Mesenchymal stem cell (in vitro differentiated cells and primary cell): Measurements from ENCODE around the gene SPECC1L.
"Not testable (repeated sequence)": the region's sequence is repeated elsewhere in the genome, so short reads cannot be mapped to it uniquely, and the experiment has no call there.

ENCODE experiments used
- DNase-seq: peaks from one replicate; pipeline ENCODE4 v3.0.0-alpha.2; 2013
- H2AFZ ChIP-seq: one replicate; pipeline ENCODE4 v1.6.1; 2013; ENCODE audit warnings: low read depth, mild to moderate bottlenecking, control low read depth, inconsistent platforms, low read length, moderate library complexity
- H2AK5ac ChIP-seq: 2 replicates; pipeline ENCODE4 v1.6.1; 2013; ENCODE audit warnings: low read length, moderate library complexity, mild to moderate bottlenecking, inconsistent platforms; ENCODE audit not compliant: severe bottlenecking
- H2BK120ac ChIP-seq: one replicate; pipeline ENCODE4 v1.6.1; 2013; ENCODE audit warnings: low read depth, mild to moderate bottlenecking, inconsistent platforms, low read length, moderate library complexity
- H2BK12ac ChIP-seq, 2 experiments: one replicate each; pipeline ENCODE4 v1.6.1; 2013; ENCODE audit warnings: inconsistent platforms in 2 of 2, low read length in 2 of 2, mild to moderate bottlenecking in 2 of 2, moderate library complexity in 2 of 2, control low read depth in 1 of 2
- H2BK15ac ChIP-seq: one replicate; pipeline ENCODE4 v1.6.1; 2013; ENCODE audit warnings: mild to moderate bottlenecking, low read depth, inconsistent platforms; ENCODE audit not compliant: poor library complexity, severe bottlenecking
- H2BK5ac ChIP-seq: 2 replicates; pipeline ENCODE4 v1.6.1; 2013; ENCODE audit warnings: low read depth, mild to moderate bottlenecking, low read length, control low read depth, inconsistent platforms; ENCODE audit not compliant: poor library complexity, severe bottlenecking
- H3K14ac ChIP-seq, 2 experiments: one replicate each; pipeline ENCODE4 v1.6.1; 2013; ENCODE audit warnings: inconsistent platforms in 2 of 2, low read length in 2 of 2, control low read depth in 1 of 2, mild to moderate bottlenecking in 1 of 2, moderate library complexity in 1 of 2
- H3K18ac ChIP-seq, 2 experiments: one replicate each; pipeline ENCODE4 v1.6.1; 2013; ENCODE audit warnings: inconsistent platforms in 2 of 2, low read length in 2 of 2, control low read depth in 1 of 2, low read depth in 1 of 2, mild to moderate bottlenecking in 1 of 2
- H3K23ac ChIP-seq, 2 experiments: one replicate each; pipeline ENCODE4 v1.6.1; 2013; ENCODE audit warnings: inconsistent platforms in 2 of 2, low read length in 2 of 2, mild to moderate bottlenecking in 2 of 2, moderate library complexity in 2 of 2, control low read depth in 1 of 2
- H3K27ac ChIP-seq: 2 replicates; pipeline ENCODE4 v1.5.1; 2013; ENCODE audit warnings: mild to moderate bottlenecking, moderate library complexity, low read length, control low read depth, inconsistent platforms; ENCODE audit not compliant: poor library complexity, severe bottlenecking
- H3K27me3 ChIP-seq, 2 experiments: 2 replicates each; pipeline versions ENCODE4 v1.6.1 to v1.7.0; 2013; ENCODE audit warnings: low read length in 2 of 2, mild to moderate bottlenecking in 2 of 2, moderate library complexity in 2 of 2, control low read depth in 1 of 2, inconsistent platforms in 1 of 2; ENCODE audit not compliant: control insufficient read depth in 1 of 2, insufficient read depth in 1 of 2
- H3K36me3 ChIP-seq, 2 experiments: 2 replicates each; pipeline versions ENCODE4 v1.6.1 to v1.7.0; 2013; ENCODE audit warnings: low read length in 2 of 2, control low read depth in 1 of 2, inconsistent platforms in 1 of 2, low read depth in 1 of 2, mild to moderate bottlenecking in 1 of 2; ENCODE audit not compliant: insufficient read depth in 2 of 2, control insufficient read depth in 1 of 2
- H3K4ac ChIP-seq, 2 experiments: one replicate each; pipeline ENCODE4 v1.6.1; 2013; ENCODE audit warnings: inconsistent platforms in 2 of 2, low read length in 2 of 2, mild to moderate bottlenecking in 2 of 2, moderate library complexity in 2 of 2, control low read depth in 1 of 2, low read depth in 1 of 2
- H3K4me1 ChIP-seq: 2 replicates; pipeline ENCODE4 v1.6.1; 2013; ENCODE audit warnings: low read depth, low read length, control low read depth; ENCODE audit not compliant: control insufficient read depth, insufficient read depth
- H3K4me2 ChIP-seq: 2 replicates; pipeline ENCODE4 v1.6.1; 2013; ENCODE audit warnings: low read length, mild to moderate bottlenecking, inconsistent platforms; ENCODE audit not compliant: poor library complexity, severe bottlenecking
- H3K4me3 ChIP-seq, 2 experiments: 2 replicates each; pipeline versions ENCODE4 v1.5.1 to v1.7.0; 2013; ENCODE audit warnings: low read length in 2 of 2, mild to moderate bottlenecking in 2 of 2, control low read depth in 1 of 2, low read depth in 1 of 2; ENCODE audit not compliant: insufficient read depth in 1 of 2
- H3K79me1 ChIP-seq: replicated peaks from 2 replicates; pipeline ENCODE4 v1.6.1; 2013; ENCODE audit warnings: mild to moderate bottlenecking, control low read depth, low read length, inconsistent platforms; ENCODE audit not compliant: poor library complexity, severe bottlenecking
- H3K9ac ChIP-seq: 2 replicates; pipeline ENCODE4 v1.7.0; 2013; ENCODE audit warnings: mild to moderate bottlenecking, low read length, moderate library complexity
- H3K9me3 ChIP-seq: 2 replicates; pipeline ENCODE4 v1.7.0; 2013; ENCODE audit warnings: mild to moderate bottlenecking, low read length; ENCODE audit not compliant: control insufficient read depth
- H4K8ac ChIP-seq: one replicate; pipeline ENCODE4 v1.6.1; 2013; ENCODE audit warnings: inconsistent platforms, mild to moderate bottlenecking, low read length, moderate library complexity
- H4K91ac ChIP-seq: one replicate; pipeline ENCODE4 v1.6.1; 2013; ENCODE audit warnings: mild to moderate bottlenecking, low read length, inconsistent platforms
- WGBS: methylation state at CpG from one replicate; pipeline ENCODE4 v1.1.7; 2013; ENCODE audit warnings: mixed read lengths; 5-methylcytosine and 5-hydroxymethylcytosine counted together

Gene SPECC1L

DNA sequence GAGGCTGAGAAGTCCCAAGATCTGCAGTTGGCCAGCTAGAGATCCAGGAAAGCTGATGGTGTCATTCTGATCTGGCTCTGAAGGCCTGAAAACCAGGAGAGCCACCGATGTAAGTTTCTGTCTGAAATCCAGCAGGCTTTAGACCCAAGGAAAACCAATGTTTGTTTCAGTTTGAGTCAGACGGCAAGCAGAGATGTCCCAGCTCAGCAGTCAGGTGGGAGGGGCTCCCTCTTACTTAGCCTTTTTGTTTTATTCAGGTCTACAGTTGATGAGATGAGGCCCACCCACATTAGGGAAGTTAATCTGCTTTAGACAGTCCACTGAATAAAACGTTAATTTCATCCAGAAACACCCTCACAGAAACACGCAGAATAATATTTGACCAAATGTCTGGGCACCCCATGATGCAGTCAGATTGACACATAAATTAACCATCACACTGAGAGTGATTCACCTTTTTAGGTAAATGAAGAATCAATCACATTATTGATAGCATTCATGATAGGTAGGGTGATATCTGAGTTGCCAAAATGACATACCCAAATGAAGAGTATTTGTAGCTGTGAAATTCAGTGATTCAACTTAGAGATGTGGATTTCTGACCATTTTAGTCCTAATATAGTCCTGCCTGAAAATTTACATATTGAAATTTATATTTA is 28.0 kb downstream of the SPECC1L start:
- not testable (repeated sequence) for H3K23ac ChIP-seq, H2BK15ac ChIP-seq, H3K4me1 ChIP-seq, H4K8ac ChIP-seq, DNase-seq, H3K4me2 ChIP-seq, H2BK120ac ChIP-seq, H3K4ac ChIP-seq, H3K79me1 ChIP-seq, H3K4me3 ChIP-seq, H3K27ac ChIP-seq, H2AFZ ChIP-seq, H3K9me3 ChIP-seq, H2BK5ac ChIP-seq, H2AK5ac ChIP-seq, H2BK12ac ChIP-seq, H3K18ac ChIP-seq, H3K27me3 ChIP-seq, H3K14ac ChIP-seq, H4K91ac ChIP-seq
- H3K9ac ChIP-seq: peak overlapping the region; percentile 30
- H3K36me3 ChIP-seq: peaks cover 0 to 14% of the 10 kb centered on the region in 2 experiments
- 89% methylated on average over 4 of the region's 4 CpGs for whole genome bisulfite sequencing

DNA sequence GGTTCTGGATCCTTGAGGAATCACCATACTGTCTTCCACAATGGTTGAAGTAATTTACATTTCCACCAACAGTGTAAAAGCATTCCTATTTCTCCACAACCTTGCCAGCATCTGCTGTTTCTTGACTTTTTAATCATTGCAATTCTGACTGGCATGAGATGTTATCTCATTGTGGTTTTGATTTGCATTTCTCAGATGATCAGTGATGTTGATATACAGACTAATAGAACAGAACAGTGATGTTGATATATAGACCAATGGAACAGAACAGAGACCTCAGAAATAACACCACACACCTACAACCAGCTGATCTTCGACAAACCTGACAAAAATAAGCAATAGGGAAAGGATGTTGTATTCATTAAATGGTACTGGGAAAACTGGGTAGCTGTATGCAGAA is 29.9 kb downstream of the SPECC1L start:
- WGBS: no CpG with 5 or more reads among the region's 1 CpG
- H3K4ac ChIP-seq, H3K9me3 ChIP-seq, H2BK12ac ChIP-seq, H4K91ac ChIP-seq, H3K27ac ChIP-seq, H2BK15ac ChIP-seq, H3K4me2 ChIP-seq, H3K23ac ChIP-seq, H3K27me3 ChIP-seq, H2BK120ac ChIP-seq, H3K14ac ChIP-seq, H3K4me3 ChIP-seq, H2BK5ac ChIP-seq, H4K8ac ChIP-seq, H3K9ac ChIP-seq, H3K18ac ChIP-seq, H2AFZ ChIP-seq, DNase-seq, H2AK5ac ChIP-seq, H3K4me1 ChIP-seq: not testable (repeated sequence)
- Histone ChIP-seq H3K36me3 (peaks cover 0 to 32% of the 10 kb centered on the region in 2 experiments), H3K79me1 (peaks cover 11% of the 10 kb centered on the region)

DNA sequence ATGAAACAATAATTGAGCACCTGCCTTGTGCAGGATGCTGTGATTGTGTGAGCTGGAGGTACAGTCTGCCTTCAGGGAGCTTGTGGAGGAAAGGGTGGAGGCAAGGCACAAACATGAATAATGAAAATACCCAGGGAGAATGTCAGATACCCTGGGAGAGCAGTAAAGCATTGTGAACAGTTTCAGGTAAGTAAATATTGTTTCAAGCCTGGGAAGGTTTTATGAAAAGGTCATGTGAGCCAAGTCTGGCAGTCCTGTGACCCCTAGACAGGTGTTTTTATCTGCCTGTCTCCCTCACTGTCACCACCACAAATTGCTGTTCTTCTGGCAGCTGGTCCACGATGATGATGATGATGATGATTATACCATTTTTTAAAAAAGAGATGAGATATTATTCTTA is 32.0 kb downstream of the SPECC1L start:
- Histone ChIP-seq H2AK5ac (peak overlapping the region; percentile 91), H3K14ac (no peak overlapping the region), H3K27ac (peak overlapping the region; percentile 25), H2BK15ac (peak overlapping the region; percentile 79), H3K4me2 (no peak overlapping the region), H3K4me1 (peaks cover 9% of the 10 kb centered on the region), H3K4me3 (no peak overlapping the region), H3K18ac (no peak overlapping the region), H4K91ac (no peak overlapping the region), H3K23ac (no peak overlapping the region), H3K36me3 (peaks cover 3 to 49% of the 10 kb centered on the region in 2 experiments), H3K9ac (no peak overlapping the region), H3K79me1 (peaks cover 20% of the 10 kb centered on the region), H3K9me3 (peaks cover 4% of the 10 kb centered on the region), H2BK120ac (no peak overlapping the region), H3K27me3 (no peaks in the 10 kb centered on the region), H2BK12ac (no peak overlapping the region), H3K4ac (no peak overlapping the region), H2BK5ac (no peak overlapping the region), H4K8ac (no peak overlapping the region), H2AFZ (no peak overlapping the region)
- no peak for DNase-seq
- WGBS: no CpG with 5 or more reads among the region's 1 CpG

DNA sequence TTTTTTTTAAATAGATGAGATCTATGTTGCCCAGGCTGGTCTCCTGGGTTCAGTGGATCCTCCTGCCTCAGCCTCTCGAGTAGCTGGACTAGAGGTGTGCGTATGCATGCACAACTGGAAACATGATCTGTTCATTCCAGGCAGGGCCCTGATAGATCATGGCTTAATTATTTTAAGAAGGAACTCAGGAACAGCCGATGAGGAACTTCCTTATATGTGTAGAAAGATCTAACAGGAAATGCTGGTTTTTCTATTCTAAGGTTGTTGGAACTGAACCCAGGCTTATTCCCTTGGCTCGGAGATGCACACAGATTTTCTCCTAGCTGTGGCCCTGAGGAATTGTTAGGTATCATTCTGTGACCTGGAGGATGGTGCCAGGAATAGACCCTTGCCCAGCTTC is 32.4 kb downstream of the SPECC1L start:
- Histone ChIP-seq H2BK12ac (no peak overlapping the region), H4K8ac (no peak overlapping the region), H2BK5ac (no peak overlapping the region), H2BK120ac (no peak overlapping the region), H3K27ac (peak overlapping the region; percentile 84), H3K9ac (no peak overlapping the region), H2AK5ac (no peak overlapping the region), H2AFZ (no peak overlapping the region), H3K23ac (no peak overlapping the region), H3K14ac (no peak overlapping the region), H3K79me1 (peaks cover 20% of the 10 kb centered on the region), H3K36me3 (peaks cover 3 to 51% of the 10 kb centered on the region in 2 experiments), H3K27me3 (no peaks in the 10 kb centered on the region), H3K18ac (no peak overlapping the region), H4K91ac (no peak overlapping the region), H3K4ac (no peak overlapping the region), H3K4me1 (peaks cover 9% of the 10 kb centered on the region), H3K9me3 (peaks cover 4% of the 10 kb centered on the region), H3K4me2 (peak overlapping the region; percentile 20), H2BK15ac (no peak overlapping the region), H3K4me3 (no peak overlapping the region)
- 88% methylated on average over 4 of the region's 4 CpGs for whole genome bisulfite sequencing
- DNase-seq: no peak
